Muscle layer of duodenum (tissue), 2 donors: Measurements from ENCODE around the gene LAMB3.
"Not testable (repeated sequence)": the region's sequence is repeated elsewhere in the genome, so short reads cannot be mapped to it uniquely, and the experiment has no call there.

Experiments used
- H3K27ac ChIP-seq: one replicate; pipeline ENCODE4 v1.7.0; 2013; ENCODE audit warnings: mild to moderate bottlenecking, low read length
- H3K27me3 ChIP-seq: one replicate; pipeline ENCODE4 v1.7.0; 2013; ENCODE audit warnings: low read depth, mild to moderate bottlenecking, control low read depth, low read length
- H3K36me3 ChIP-seq, 2 donors: one replicate each; pipeline ENCODE4 v1.7.0; 2013; ENCODE audit warnings: low read length in 2 of 2, control low read depth in 1 of 2, mild to moderate bottlenecking in 1 of 2; ENCODE audit not compliant: insufficient read depth in 2 of 2, control insufficient read depth in 1 of 2
- H3K4me1 ChIP-seq, 2 donors: one replicate each; pipeline ENCODE4 v1.7.0; 2013; ENCODE audit warnings: low read length in 2 of 2, mild to moderate bottlenecking in 2 of 2, control low read depth in 1 of 2, moderate library complexity in 1 of 2; ENCODE audit not compliant: insufficient read depth in 2 of 2, control insufficient read depth in 1 of 2
- H3K4me3 ChIP-seq, 2 donors: one replicate each; pipeline ENCODE4 v1.7.0; 2013; ENCODE audit warnings: low read length in 2 of 2, low read depth in 1 of 2, mild to moderate bottlenecking in 1 of 2
- H3K9me3 ChIP-seq, 2 donors: one replicate each; pipeline ENCODE4 v1.7.0; 2013; ENCODE audit warnings: low read length in 2 of 2, control low read depth in 1 of 2, mild to moderate bottlenecking in 1 of 2; ENCODE audit not compliant: control insufficient read depth in 1 of 2
- donor health status: healthy.

Gene LAMB3

GRCh38 chr1:209652121-209652735, at the start of gene LAMB3:
Gene LAMB3, minus strand, starts transcription at chr1:209652425. Its CDS starts 1,481 bp downstream, at chr1:209650944.
- Histone ChIP-seq H3K9me3 (no peaks in the 10 kb centered on the region), H3K4me3 (no peak within 1 kb of the TSS), H3K27ac (peak within 1 kb of the TSS; percentile 73), H3K27me3 (no peaks in the 10 kb centered on the region), H3K4me1 (peaks cover 31 to 34% of the 10 kb centered on the region in 2 donors), H3K36me3 (no peaks in the 10 kb centered on the region)

DNA sequence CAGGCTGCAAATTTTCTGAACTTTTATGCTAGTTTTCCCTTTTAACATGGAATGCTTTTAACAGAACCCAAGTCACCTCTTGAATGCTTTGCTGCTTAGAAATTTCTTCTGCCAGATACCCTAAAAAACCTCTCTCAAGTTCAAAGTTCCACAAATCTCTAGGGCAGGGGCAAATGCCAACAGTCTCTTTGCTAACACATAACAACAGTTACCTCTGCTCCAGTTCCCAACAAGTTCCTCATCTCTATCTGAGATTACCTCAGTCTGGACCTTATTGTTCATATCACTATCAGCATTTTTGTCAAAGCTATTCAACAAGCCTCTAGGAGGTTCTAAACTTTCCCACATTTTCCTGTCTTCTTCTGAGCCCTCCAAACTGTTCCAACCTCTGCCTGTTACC, 48.5 kb upstream of the LAMB3 start:
- not testable (repeated sequence) for H3K27me3 ChIP-seq, H3K9me3 ChIP-seq, H3K27ac ChIP-seq, H3K4me1 ChIP-seq, H3K4me3 ChIP-seq, H3K36me3 ChIP-seq

DNA sequence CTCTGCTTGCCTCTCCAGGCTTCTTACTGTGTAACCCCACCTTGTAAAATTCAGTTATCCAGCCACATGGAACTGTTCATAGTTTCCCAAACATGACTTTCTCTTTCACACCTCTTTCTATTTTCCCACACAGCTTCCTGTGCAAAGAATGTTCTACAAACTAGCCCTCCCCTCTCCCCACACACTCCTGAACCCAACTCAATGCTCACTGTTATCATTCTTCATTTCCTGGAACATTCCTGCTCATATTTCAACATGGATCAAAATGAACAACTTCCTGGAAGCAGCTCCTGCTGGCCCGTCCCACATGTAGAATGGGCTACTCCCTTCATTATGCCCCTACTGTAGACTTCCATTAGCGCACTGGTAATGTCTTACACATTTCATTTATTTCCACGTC, 44.9 kb upstream of the LAMB3 start:
- no peaks in the 10 kb centered on the region for H3K36me3 ChIP-seq
- H3K27ac ChIP-seq: no peak overlapping the region
- no peak overlapping the region for H3K4me3 ChIP-seq
- no peaks in the 10 kb centered on the region for H3K9me3 ChIP-seq
- H3K27me3 ChIP-seq: no peaks in the 10 kb centered on the region
- H3K4me1 ChIP-seq: no peaks in the 10 kb centered on the region

- H3K9me3 ChIP-seq: no peaks in the 10 kb centered on the region
- H3K27me3 ChIP-seq: no peaks in the 10 kb centered on the region
- H3K4me1 ChIP-seq: no peaks in the 10 kb centered on the region
- no peak overlapping the region for H3K27ac ChIP-seq
- no peaks in the 10 kb centered on the region for H3K36me3 ChIP-seq
- no peak overlapping the region for H3K4me3 ChIP-seq
Observed at GRCh38 chr1:209696673-209697072, 44.4 kb upstream of the LAMB3 start.

GRCh38 chr1:209692745-209693504, 40.7 kb upstream of the LAMB3 start:
- no peak overlapping the region for H3K27ac ChIP-seq
- H3K4me3 ChIP-seq: no peak overlapping the region
- no peaks in the 10 kb centered on the region for H3K36me3 ChIP-seq
- no peaks in the 10 kb centered on the region for H3K9me3 ChIP-seq
- H3K4me1 ChIP-seq: peaks cover 0 to 12% of the 10 kb centered on the region in 2 donors
- H3K27me3 ChIP-seq: no peaks in the 10 kb centered on the region

- H3K4me3 ChIP-seq: no peak overlapping the region
- H3K9me3 ChIP-seq: no peaks in the 10 kb centered on the region
- H3K27ac ChIP-seq: no peak overlapping the region
- H3K36me3 ChIP-seq: no peaks in the 10 kb centered on the region
- peaks cover 0 to 13% of the 10 kb centered on the region in 2 donors for H3K4me1 ChIP-seq
- no peaks in the 10 kb centered on the region for H3K27me3 ChIP-seq
Observed at GRCh38 chr1:209692296-209692695, 40.1 kb upstream of the LAMB3 start.

DNA sequence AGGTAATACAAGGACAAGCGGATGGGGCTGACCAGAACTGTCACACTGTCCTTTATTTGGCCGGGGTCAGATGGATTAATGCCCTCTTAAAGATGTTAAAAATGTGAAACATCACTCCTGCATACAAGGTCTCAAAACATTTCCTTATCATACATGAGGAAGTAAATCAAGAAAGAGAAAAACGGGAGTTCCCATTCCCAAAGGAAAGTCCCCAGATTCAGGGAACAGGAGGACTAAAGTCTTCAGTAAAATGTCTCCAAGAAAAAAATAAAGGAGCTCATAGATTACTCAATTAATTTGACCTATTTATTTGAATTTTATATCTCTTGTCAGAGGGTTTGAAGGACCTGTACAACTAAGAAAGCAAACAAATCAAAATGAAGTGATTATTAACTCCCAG, 39.0 kb upstream of the LAMB3 start:
- H3K4me1 ChIP-seq: peaks cover 0 to 17% of the 10 kb centered on the region in 2 donors
- H3K9me3 ChIP-seq: no peaks in the 10 kb centered on the region
- H3K27ac ChIP-seq: no peak overlapping the region
- H3K27me3 ChIP-seq: no peaks in the 10 kb centered on the region
- H3K36me3 ChIP-seq: no peaks in the 10 kb centered on the region
- H3K4me3 ChIP-seq: no peak overlapping the region

DNA sequence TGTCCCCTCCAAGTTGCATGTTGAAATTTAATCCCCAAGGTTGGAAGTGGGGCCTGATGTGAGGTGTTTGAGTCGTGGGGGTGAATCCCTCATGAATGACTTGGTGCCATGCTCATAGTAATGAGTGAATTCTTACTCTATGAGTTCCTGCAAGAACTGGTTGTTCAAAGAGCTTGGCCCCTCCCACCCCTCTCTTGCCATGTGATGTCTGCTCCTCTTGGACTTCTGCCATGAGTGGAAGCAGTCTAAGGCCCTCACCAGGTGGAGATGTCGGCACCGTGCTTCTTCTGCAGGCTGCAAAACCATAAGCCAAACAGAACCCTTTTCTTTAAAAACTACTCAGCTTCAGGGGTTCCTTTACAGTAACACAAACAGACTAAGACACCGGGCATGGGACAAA, 37.3 kb upstream of the LAMB3 start:
- Histone ChIP-seq H3K4me3 (no peak overlapping the region), H3K36me3 (no peaks in the 10 kb centered on the region), H3K4me1 (peaks cover 0 to 25% of the 10 kb centered on the region in 2 donors), H3K27ac (no peak overlapping the region), H3K27me3 (no peaks in the 10 kb centered on the region), H3K9me3 (no peaks in the 10 kb centered on the region)

- H3K4me1 ChIP-seq: peaks cover 0 to 25% of the 10 kb centered on the region in 2 donors
- no peaks in the 10 kb centered on the region for H3K27me3 ChIP-seq
- H3K4me3 ChIP-seq: no peak overlapping the region
- H3K9me3 ChIP-seq: no peaks in the 10 kb centered on the region
- H3K27ac ChIP-seq: no peak overlapping the region
- H3K36me3 ChIP-seq: no peaks in the 10 kb centered on the region
Observed at GRCh38 chr1:209688746-209689234, 36.6 kb upstream of the LAMB3 start.

DNA sequence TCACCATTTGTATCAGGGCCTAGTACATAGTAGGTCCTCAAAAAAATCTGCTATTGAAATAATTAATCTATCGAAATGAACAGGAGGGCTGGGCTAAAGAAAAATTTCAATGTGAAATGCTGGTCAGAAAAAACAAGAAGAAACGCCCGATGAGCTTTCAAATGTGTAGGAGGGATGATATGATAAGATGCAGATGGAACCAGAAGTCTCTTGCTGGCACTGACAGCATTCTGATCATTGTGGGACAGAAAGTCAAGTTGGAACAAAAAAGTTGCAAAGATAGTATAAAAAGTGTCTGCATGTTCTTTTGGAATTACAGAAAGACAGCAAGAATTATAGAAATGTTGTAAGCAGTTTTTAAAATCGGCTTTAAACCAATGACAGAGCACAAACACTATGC, 34.1 kb upstream of the LAMB3 start:
- H3K27me3 ChIP-seq: no peaks in the 10 kb centered on the region
- no peaks in the 10 kb centered on the region for H3K36me3 ChIP-seq
- peaks cover 0 to 25% of the 10 kb centered on the region in 2 donors for H3K4me1 ChIP-seq
- H3K27ac ChIP-seq: no peak overlapping the region
- no peaks in the 10 kb centered on the region for H3K9me3 ChIP-seq
- H3K4me3 ChIP-seq: no peak overlapping the region

DNA sequence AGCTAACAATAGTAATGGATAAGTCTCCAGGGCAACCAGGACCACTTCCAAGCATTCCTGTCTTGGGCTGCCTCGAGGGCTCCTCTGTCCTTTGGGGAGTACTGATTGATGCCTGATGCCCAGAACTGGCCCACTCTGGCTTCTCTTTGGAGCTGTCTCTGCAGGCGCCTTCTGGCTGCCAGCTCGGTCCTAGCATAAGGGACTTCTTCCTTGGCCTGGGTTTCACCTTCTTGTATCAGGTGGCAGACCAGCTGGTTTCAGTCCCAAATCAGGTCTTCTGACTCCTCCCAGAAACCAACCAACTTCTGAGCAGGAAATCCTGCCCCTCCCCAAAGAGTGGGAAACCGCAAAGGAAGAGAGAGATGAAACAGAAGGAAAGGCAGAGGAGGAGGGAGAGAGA, 33.6 kb upstream of the LAMB3 start:
- Histone ChIP-seq H3K36me3 (no peaks in the 10 kb centered on the region), H3K4me1 (peaks cover 0 to 25% of the 10 kb centered on the region in 2 donors), H3K27ac (no peak overlapping the region), H3K9me3 (no peaks in the 10 kb centered on the region), H3K27me3 (no peaks in the 10 kb centered on the region), H3K4me3 (no peak overlapping the region)
